Stimulated activated CD8-positive, alpha-beta memory T cell treated with anti-CD3 and anti-CD28 coated beads, Interleukin-7, amount 100 ng/mL, for 48 hours (primary cell): ENCODE data around the gene PRDM11.

Source experiments
- DNase-seq, 2 donors: peaks; one replicate each; pipeline ENCODE4 v3.0.0-alpha.2; 2020; ENCODE audit warnings: low read depth in 1 of 2; ENCODE audit errors: extremely low read depth in 1 of 2

The PRDM11 gene

GRCh38 chr11:45208135-45208534 lies 61.7 kb downstream of the PRDM11 start:
- DNase-seq, result no peak

DNA sequence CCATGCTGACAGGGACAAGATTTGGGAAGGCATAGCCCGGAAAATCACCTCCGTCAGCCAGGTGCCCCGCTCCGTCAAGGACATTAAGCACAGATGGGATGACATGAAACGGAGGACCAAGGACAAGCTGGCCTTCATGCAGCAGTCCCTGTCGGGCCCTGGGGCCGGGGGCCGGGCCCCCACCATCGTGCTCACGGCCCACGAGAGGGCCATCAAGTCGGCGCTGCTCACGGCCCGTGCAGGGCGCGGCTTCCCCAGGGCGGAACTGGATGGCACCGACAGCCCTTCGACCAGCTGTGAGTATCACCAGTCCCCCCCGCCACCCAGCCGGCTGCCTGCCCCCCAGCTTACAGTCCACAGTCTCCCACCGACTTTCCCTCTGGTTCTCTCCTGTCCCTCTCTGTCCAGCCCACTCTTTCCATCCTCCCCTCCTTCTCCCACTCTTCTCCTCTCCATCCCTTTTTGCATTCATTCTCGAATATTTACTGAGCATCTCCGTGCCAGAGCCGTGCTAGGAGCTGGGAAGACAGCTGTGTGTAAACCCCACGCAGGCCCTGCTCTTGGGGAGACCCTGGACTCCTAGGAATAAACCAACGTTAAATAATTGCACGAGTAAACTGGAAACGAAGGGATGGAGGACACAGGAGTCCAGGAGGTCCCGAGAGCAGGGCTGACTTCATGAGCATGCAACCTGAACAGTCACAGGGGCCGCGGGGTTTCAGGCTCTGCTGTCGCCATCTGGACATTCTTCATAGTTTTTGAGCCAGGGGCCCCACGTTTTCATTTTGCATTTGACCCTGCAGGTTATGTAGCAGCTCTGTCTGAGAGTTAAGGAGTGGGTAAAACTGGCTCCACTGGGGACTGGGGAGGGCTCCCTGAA lies 62.8 kb downstream of the PRDM11 start:
- DNase-seq, result no peak

- no peak for DNase-seq
Measured at GRCh38 chr11:45209891-45210699, 63.7 kb downstream of the PRDM11 start.

GRCh38 chr11:45210846-45211245 lies 64.4 kb downstream of the PRDM11 start:
- no peak for DNase-seq

- DNase-seq, result no peak
Measured at GRCh38 chr11:45211732-45212131, 65.3 kb downstream of the PRDM11 start.

- DNase-seq, result no peak
Measured at GRCh38 chr11:45212566-45213315, 66.3 kb downstream of the PRDM11 start.

GRCh38 chr11:45213316-45213665 lies 66.9 kb downstream of the PRDM11 start:
- DNase-seq, result no peak

DNA sequence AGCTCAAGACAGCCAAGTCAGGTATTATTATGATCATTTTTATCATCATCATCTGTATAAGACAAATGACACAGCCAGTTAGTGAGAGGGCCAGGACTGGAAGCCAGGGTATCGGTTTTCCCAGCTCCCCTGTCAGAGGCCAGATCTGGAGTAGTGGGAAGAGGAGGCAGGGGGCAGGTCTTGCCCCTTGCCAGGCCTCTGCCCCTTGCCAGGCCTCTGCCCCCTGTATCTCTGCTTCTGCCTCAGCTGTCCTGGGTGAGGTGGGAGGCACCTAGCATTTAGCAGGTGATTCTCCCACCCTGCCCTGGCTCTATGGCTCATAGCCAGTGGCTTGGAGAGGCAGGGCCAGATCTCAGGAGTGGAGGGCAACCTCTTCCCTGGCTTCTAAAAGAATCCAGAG lies 67.3 kb downstream of the PRDM11 start:
- DNase-seq, result no peak

DNA sequence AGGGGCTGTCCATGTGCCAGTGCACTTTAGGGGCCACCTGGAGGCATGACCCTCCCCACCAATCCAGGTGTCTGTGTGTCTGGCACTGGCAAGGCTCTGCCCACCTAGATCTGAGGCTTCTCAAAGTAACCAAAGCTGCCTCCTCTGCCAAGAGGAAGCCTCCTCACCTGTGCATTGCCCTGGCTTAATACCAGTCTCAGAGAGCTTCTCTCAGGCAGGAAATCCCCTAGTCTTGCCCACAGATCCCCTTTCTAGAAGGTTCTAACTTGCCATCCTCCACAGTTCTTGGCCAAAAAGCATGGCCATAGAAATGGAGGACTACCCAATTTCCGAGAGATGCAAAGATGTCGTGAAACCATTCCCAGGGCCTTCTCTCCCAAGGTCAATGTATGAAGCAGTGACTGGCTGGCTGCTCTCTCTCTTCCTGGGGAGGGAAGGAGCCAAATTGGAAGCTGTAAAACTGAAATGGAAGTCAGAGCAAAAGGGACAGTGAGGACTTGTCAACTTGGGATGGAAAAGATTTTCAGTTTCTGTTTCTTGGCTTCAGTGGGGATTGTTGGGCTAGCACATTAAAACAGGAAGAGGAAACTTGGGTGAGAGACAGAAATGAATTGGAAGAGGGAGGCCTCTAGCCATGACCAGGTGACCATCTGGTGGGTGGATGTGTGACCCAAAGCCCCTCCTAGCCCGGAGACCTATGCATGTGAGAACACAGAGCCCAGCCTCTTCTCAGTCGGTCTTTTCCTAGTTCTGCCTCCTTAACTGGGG lies 68.8 kb downstream of the PRDM11 start:
- no peak for DNase-seq

- DNase-seq, result no peak
Measured at GRCh38 chr11:45216031-45216430, 69.6 kb downstream of the PRDM11 start.

DNA sequence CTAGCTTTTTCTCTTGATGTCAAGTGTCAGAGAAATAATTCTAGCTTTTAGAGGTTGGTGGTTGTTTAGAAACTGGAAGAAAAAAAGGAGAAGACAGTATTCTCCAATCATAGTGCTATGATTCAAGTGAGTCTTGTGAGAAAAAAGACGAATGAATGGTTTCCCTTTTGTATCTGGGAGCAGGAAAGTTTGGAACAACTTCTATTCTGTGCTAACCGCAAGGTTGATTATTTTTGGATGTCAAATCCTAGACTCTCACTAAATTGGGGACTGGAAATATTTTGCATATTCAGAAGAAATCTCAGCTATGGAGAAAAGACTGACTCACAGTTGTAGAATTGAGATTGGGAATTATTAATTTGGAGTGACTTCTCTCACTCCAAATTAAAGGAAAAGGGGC lies 70.5 kb downstream of the PRDM11 start:
- DNase-seq, result no peak

DNA sequence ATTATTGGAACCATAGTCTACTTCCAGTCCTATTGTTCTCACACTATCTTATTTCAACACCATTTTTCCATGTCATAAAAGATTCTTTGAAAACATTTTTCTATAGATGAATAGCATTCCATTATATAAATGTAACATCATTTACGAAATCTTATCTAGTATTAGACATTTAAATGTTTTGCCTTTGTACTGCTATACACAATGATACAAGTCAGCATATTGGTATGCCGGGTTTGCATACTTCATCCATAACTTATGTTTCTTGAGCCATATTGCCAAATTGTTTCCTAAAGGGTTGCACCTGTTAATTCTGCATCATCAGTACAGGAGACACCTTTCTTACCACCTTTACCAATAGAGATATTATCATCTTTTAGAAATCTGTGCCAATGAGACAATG lies 71.6 kb downstream of the PRDM11 start:
- DNase-seq, result no peak

DNA sequence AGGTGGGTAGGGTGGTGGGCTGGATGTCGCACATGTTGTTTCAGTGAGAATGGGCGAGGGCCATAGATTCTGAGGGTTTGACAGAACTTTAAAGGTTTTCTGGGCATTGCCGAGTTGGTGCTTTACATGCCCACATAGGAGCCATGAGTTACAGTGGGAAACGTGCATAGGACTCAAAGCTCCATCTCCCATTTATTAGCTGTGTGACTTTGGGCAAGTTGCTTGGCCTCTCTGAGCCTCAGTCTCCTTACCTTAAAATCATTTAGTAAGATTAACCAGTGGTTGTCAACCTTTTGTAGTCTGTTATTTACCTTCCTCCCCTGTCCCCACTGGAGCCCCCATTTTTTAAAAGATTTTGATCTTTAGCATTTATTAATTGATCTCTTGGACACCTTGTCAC lies 72.3 kb downstream of the PRDM11 start:
- no peak for DNase-seq

GRCh38 chr11:45219411-45219810 lies 73.0 kb downstream of the PRDM11 start:
- no peak for DNase-seq

- no peak for DNase-seq
Measured at GRCh38 chr11:45223496-45223895, 77.1 kb downstream of the PRDM11 start.

- DNase-seq, result no peak
Measured at GRCh38 chr11:45224766-45225165, 78.3 kb downstream of the PRDM11 start.

DNA sequence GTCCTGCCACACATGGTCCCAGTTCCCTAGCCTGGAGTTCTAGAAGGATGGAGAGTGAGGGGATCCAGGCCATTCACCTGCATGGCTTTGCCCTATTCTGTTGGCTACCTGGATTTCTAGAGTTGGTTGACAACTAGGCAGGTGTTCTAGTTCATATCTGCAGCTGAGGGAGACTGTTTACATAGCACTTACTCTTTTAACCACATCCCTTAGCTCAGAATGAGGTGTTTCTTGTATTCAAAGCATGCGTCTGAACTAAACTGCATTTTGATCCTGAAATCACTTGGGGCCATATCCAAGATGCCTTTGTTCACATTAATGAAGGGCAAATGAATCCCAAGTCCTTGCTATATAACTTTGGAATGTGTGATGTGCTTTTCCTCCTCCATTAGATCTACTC lies 78.8 kb downstream of the PRDM11 start:
- no peak for DNase-seq

- no peak for DNase-seq
Measured at GRCh38 chr11:45225961-45226871, 79.8 kb downstream of the PRDM11 start.

DNA sequence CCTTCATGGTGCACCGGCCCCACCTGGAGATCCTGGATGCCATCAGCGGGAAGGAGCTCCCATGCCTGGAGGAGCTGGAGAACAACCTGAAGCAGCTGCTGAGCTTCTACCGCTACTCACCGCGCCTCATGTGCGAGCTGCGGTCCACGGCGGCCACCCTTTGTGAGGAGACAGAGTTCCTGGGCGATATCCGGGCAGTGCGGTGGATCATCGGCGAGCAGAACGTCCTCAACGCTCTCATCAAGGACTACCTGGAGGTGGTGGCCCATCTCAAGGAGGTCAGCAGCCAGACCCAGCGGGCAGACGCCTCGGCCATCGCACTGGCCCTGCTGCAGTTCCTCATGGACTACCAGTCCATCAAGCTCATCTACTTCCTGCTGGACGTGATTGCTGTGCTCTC lies 80.5 kb downstream of the PRDM11 start:
- no peak for DNase-seq

DNA sequence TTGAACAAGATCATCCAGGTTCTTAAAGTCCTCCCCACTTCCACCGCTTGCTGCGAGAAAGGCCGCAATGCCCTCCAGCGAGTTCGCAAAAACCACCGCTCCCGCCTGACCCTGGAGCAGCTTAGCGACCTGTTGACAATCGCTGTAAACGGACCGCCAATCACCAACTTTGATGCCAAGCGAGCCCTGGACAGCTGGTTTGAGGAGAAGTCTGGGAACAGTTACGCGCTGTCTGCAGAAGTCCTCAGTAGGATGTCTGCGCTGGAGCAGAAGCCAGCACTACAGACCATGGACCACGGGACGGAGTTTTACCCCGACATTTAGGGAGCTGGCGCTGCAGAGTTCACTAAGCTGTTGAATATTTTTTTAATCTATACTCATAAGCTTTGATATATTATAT lies 81.4 kb downstream of the PRDM11 start:
- DNase-seq, result no peak
